Activated T-helper 17 cell treated with anti-CD3 and anti-CD28 coated beads, Interleukin-2, amount 50 U/mL, for 72 hours (primary cell): ENCODE measurements around the gene STARD13. TPM values are rescaled to one million over a fixed set of nuclear protein-coding genes. Genes with fewer than 3 reads are reported as not detected.

Source experiments
- ATAC-seq: fragments of 150-1000 bp; cut with Tn5 transposase; replicated peaks from 2 replicates; pipeline ENCODE4 v1.10.0; 2021; ENCODE audit warnings: mild to moderate bottlenecking, moderate library complexity
- H3K27ac Mint-ChIP-seq: one replicate; pipeline ENCODE4 v1.8.0; 2022; ENCODE audit warnings: mixed read lengths
- H3K27me3 Mint-ChIP-seq: one replicate; pipeline ENCODE4 v1.8.0; 2022; ENCODE audit warnings: mixed read lengths
- H3K36me3 Mint-ChIP-seq: one replicate; pipeline ENCODE4 v1.8.0; 2022; ENCODE audit warnings: low read depth, mild to moderate bottlenecking, mixed read lengths
- H3K4me1 Mint-ChIP-seq: one replicate; pipeline ENCODE4 v1.8.0; 2022; ENCODE audit warnings: mixed read lengths
- H3K4me3 Mint-ChIP-seq: one replicate; pipeline ENCODE4 v1.8.0; 2022; ENCODE audit warnings: mild to moderate bottlenecking, mixed read lengths
- H3K9me3 Mint-ChIP-seq: one replicate; pipeline ENCODE4 v1.8.0; 2022; ENCODE audit warnings: mixed read lengths
- total RNA-seq, 2 donors: library from RNA; stranded (reverse); gene quantifications; one replicate each; pipeline ENCODE4 v1.2.3, GENCODE V29; 2022

STARD13 gene, protein sequence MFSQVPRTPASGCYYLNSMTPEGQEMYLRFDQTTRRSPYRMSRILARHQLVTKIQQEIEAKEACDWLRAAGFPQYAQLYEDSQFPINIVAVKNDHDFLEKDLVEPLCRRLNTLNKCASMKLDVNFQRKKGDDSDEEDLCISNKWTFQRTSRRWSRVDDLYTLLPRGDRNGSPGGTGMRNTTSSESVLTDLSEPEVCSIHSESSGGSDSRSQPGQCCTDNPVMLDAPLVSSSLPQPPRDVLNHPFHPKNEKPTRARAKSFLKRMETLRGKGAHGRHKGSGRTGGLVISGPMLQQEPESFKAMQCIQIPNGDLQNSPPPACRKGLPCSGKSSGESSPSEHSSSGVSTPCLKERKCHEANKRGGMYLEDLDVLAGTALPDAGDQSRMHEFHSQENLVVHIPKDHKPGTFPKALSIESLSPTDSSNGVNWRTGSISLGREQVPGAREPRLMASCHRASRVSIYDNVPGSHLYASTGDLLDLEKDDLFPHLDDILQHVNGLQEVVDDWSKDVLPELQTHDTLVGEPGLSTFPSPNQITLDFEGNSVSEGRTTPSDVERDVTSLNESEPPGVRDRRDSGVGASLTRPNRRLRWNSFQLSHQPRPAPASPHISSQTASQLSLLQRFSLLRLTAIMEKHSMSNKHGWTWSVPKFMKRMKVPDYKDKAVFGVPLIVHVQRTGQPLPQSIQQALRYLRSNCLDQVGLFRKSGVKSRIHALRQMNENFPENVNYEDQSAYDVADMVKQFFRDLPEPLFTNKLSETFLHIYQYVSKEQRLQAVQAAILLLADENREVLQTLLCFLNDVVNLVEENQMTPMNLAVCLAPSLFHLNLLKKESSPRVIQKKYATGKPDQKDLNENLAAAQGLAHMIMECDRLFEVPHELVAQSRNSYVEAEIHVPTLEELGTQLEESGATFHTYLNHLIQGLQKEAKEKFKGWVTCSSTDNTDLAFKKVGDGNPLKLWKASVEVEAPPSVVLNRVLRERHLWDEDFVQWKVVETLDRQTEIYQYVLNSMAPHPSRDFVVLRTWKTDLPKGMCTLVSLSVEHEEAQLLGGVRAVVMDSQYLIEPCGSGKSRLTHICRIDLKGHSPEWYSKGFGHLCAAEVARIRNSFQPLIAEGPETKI
- total RNA-seq, result 1 to 10 TPM; 1.1 to 2.3 TPM

GRCh38 chr13:33285420-33286124 lies at the start of gene STARD13:
Gene STARD13, minus strand, starts transcription at chr13:33285755. Its CDS starts 117 bp downstream, at chr13:33285638.
- Mint-ChIP-seq H3K27ac (peak within 1 kb of the TSS; percentile 85), H3K36me3 (no peaks in the 10 kb centered on the region), H3K9me3 (no peaks in the 10 kb centered on the region), H3K4me3 (peak within 1 kb of the TSS; percentile 90), H3K27me3 (peaks cover 50% of the 10 kb centered on the region), H3K4me1 (peaks cover 11% of the 10 kb centered on the region)
- peak; percentile 62 for ATAC-seq

DNA sequence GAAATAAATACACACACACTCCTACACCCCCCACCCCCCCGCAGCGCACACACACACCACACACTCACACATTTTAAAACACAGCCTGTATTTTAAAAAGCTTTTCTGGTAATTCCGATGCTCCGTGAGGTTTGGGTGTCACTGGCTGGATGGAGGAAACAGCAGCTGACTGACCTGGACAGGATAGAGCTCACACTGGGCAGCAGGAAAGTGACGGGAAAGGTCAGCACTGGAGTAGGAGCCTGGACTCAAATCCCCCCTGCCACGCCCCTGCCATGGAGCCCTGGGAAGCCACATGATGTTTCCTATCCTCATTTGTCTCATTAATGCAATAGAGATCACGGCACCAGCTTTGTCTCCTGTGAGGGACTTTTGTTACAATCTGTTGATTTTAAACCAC lies 49.3 kb upstream of the STARD13 start:
- no peaks in the 10 kb centered on the region for H3K36me3 Mint-ChIP-seq
- no peak overlapping the region for H3K4me3 Mint-ChIP-seq
- no peaks in the 10 kb centered on the region for H3K9me3 Mint-ChIP-seq
- H3K27ac Mint-ChIP-seq, result no peak overlapping the region
- peaks cover 14% of the 10 kb centered on the region for H3K27me3 Mint-ChIP-seq
- ATAC-seq, result no peak
- no peaks in the 10 kb centered on the region for H3K4me1 Mint-ChIP-seq

DNA sequence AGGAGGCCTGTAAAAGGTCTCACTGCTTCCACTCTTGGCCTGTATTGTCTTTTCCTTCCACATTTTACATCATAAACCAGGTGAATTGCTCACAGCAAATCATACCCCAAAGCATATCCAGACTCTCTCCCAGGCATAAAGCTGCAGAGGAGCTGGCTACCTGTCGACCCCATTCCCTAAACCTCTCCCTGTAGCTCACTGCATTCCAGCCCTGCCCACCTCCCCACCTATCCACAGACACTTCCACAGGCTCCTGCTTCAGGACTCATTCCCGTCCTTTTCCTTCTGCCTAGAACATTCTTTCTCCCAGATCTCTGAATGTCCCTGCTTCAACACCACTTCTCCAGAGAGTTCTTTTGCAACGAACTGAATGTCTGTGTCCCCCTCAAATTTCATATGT lies 46.4 kb upstream of the STARD13 start:
- H3K4me1 Mint-ChIP-seq, result no peaks in the 10 kb centered on the region
- H3K9me3 Mint-ChIP-seq, result no peaks in the 10 kb centered on the region
- ATAC-seq, result no peak
- no peaks in the 10 kb centered on the region for H3K36me3 Mint-ChIP-seq
- no peak overlapping the region for H3K4me3 Mint-ChIP-seq
- H3K27me3 Mint-ChIP-seq, result peaks cover 14% of the 10 kb centered on the region
- H3K27ac Mint-ChIP-seq, result no peak overlapping the region

GRCh38 chr13:33330483-33330882 lies 44.9 kb upstream of the STARD13 start:
- no peaks in the 10 kb centered on the region for H3K36me3 Mint-ChIP-seq
- no peak overlapping the region for H3K27ac Mint-ChIP-seq
- no peaks in the 10 kb centered on the region for H3K4me1 Mint-ChIP-seq
- no peak overlapping the region for H3K4me3 Mint-ChIP-seq
- no peak for ATAC-seq
- H3K9me3 Mint-ChIP-seq, result no peaks in the 10 kb centered on the region
- H3K27me3 Mint-ChIP-seq, result peaks cover 13% of the 10 kb centered on the region

DNA sequence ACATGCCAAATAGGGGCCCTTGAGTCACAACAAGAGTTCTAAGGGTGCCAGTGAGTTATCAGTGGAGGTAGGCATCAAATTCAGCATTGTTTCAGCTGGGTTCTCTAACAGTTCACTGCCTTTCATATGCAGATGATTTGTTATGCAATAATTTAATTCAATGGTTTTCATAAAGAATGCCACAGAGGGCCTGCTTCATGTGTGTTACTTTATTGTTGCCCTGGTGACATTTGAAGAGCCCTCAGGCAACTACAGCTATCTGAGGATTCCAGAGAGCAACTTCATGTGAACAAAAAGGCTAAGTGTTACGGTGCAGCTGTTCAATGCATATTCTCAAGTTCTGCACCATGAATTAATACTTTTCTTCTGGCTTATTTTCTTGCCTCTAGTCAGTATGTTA lies 43.1 kb upstream of the STARD13 start:
- no peaks in the 10 kb centered on the region for H3K9me3 Mint-ChIP-seq
- H3K4me1 Mint-ChIP-seq, result no peaks in the 10 kb centered on the region
- ATAC-seq, result no peak

GRCh38 chr13:33326723-33327122 lies 41.2 kb upstream of the STARD13 start:
- no peak overlapping the region for H3K4me3 Mint-ChIP-seq
- peaks cover 8% of the 10 kb centered on the region for H3K27me3 Mint-ChIP-seq
- H3K27ac Mint-ChIP-seq, result no peak overlapping the region
- no peaks in the 10 kb centered on the region for H3K4me1 Mint-ChIP-seq
- ATAC-seq, result no peak
- no peaks in the 10 kb centered on the region for H3K9me3 Mint-ChIP-seq
- H3K36me3 Mint-ChIP-seq, result no peaks in the 10 kb centered on the region

More for the DNA sequence above, 43.1 kb upstream of the STARD13 start:
- H3K27ac Mint-ChIP-seq, result no peak overlapping the region
- H3K36me3 Mint-ChIP-seq, result no peaks in the 10 kb centered on the region
- H3K27me3 Mint-ChIP-seq, result peaks cover 11% of the 10 kb centered on the region
- no peak overlapping the region for H3K4me3 Mint-ChIP-seq

- no peaks in the 10 kb centered on the region for H3K9me3 Mint-ChIP-seq
- no peak overlapping the region for H3K27ac Mint-ChIP-seq
- H3K4me3 Mint-ChIP-seq, result no peak overlapping the region
- no peaks in the 10 kb centered on the region for H3K36me3 Mint-ChIP-seq
- no peak for ATAC-seq
- peaks cover 6% of the 10 kb centered on the region for H3K27me3 Mint-ChIP-seq
- H3K4me1 Mint-ChIP-seq, result no peaks in the 10 kb centered on the region
Measured at GRCh38 chr13:33326246-33326645, 40.7 kb upstream of the STARD13 start.

- Mint-ChIP-seq H3K4me3 (no peak overlapping the region), H3K27me3 (peaks cover 6% of the 10 kb centered on the region), H3K9me3 (no peaks in the 10 kb centered on the region), H3K4me1 (no peaks in the 10 kb centered on the region), H3K36me3 (no peaks in the 10 kb centered on the region), H3K27ac (no peak overlapping the region)
- ATAC-seq, result no peak
Measured at GRCh38 chr13:33323801-33324510, 38.4 kb upstream of the STARD13 start.

- Mint-ChIP-seq H3K4me1 (no peaks in the 10 kb centered on the region), H3K36me3 (no peaks in the 10 kb centered on the region), H3K4me3 (no peak overlapping the region), H3K27ac (no peak overlapping the region), H3K27me3 (peaks cover 6% of the 10 kb centered on the region), H3K9me3 (no peaks in the 10 kb centered on the region)
- ATAC-seq, result no peak
Measured at GRCh38 chr13:33322965-33323668, 37.6 kb upstream of the STARD13 start.

DNA sequence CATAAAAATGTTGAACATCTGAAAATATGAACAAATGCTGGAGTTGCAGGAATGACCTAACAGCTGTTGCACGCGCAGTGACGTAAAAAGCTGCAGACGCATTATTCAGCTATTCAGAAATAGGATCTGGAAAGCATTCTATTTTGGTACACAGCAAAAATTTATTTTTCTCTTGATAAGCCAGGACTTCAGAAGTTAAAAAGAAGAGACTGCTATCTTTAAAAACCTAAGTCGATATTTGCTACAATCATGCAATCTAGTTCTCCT lies 36.9 kb upstream of the STARD13 start:
- Mint-ChIP-seq H3K4me1 (no peaks in the 10 kb centered on the region), H3K27me3 (peaks cover 6% of the 10 kb centered on the region), H3K9me3 (no peaks in the 10 kb centered on the region), H3K4me3 (no peak overlapping the region), H3K27ac (no peak overlapping the region), H3K36me3 (no peaks in the 10 kb centered on the region)
- ATAC-seq, result no peak

- no peaks in the 10 kb centered on the region for H3K4me1 Mint-ChIP-seq
- no peaks in the 10 kb centered on the region for H3K36me3 Mint-ChIP-seq
- H3K27me3 Mint-ChIP-seq, result peaks cover 11% of the 10 kb centered on the region
- no peak for ATAC-seq
- no peaks in the 10 kb centered on the region for H3K9me3 Mint-ChIP-seq
- no peak overlapping the region for H3K4me3 Mint-ChIP-seq
- no peak overlapping the region for H3K27ac Mint-ChIP-seq
Measured at GRCh38 chr13:33321686-33322542, 36.4 kb upstream of the STARD13 start.

DNA sequence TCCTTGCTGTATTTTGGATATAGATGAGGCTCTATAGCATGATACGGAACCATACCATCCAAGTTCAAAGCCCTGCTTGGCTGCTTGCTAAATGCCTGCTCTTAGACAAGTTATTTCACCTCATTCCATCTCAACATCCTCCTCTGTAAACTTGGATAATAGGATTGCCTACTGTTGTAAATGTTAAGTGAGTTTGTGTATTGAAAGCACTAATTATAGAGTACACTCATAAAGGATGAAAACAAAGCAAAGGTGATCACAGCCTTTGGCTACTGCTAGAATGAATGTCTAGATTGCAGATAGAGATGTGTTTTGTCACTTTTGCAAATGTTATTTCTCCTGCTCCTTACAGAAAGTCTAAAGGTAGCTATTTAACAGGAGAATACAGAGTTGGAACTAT lies 34.3 kb upstream of the STARD13 start:
- H3K27me3 Mint-ChIP-seq, result peaks cover 14% of the 10 kb centered on the region
- no peaks in the 10 kb centered on the region for H3K9me3 Mint-ChIP-seq
- no peak overlapping the region for H3K4me3 Mint-ChIP-seq
- no peaks in the 10 kb centered on the region for H3K36me3 Mint-ChIP-seq
- no peaks in the 10 kb centered on the region for H3K4me1 Mint-ChIP-seq
- ATAC-seq, result no peak
- H3K27ac Mint-ChIP-seq, result no peak overlapping the region

- peaks cover 18% of the 10 kb centered on the region for H3K27me3 Mint-ChIP-seq
- no peaks in the 10 kb centered on the region for H3K4me1 Mint-ChIP-seq
- no peak overlapping the region for H3K4me3 Mint-ChIP-seq
Measured at GRCh38 chr13:33318744-33319143, 33.2 kb upstream of the STARD13 start.

More at GRCh38 chr13:33318744-33319143, 33.2 kb upstream of the STARD13 start:
- H3K9me3 Mint-ChIP-seq, result no peaks in the 10 kb centered on the region
- no peak for ATAC-seq
- H3K36me3 Mint-ChIP-seq, result no peaks in the 10 kb centered on the region
- no peak overlapping the region for H3K27ac Mint-ChIP-seq
